ENCODE measurements around the gene CHRNB2.
A peak's percentile ranks its signal among the peaks of the same experiment; 100 is the strongest.

CHRNB2 gene

GRCh38 chr1:154552036-154552435 lies 15.5 kb upstream of the CHRNB2 start:
- DNase-seq (ENCODE audit: low read depth) = no peak

GRCh38 chr1:154553056-154554030 lies 14.2 kb upstream of the CHRNB2 start:
- no peak for DNase-seq (ENCODE audit: low read depth)

- DNase-seq (ENCODE audit: low read depth) = no peak
Measured at GRCh38 chr1:154556422-154556821, 11.2 kb upstream of the CHRNB2 start.

GRCh38 chr1:154557248-154557938 lies 10.2 kb upstream of the CHRNB2 start:
- no peak for DNase-seq (ENCODE audit: low read depth)

GRCh38 chr1:154557939-154558719 lies 9.4 kb upstream of the CHRNB2 start, which contains the start of gene UBE2Q1:
Gene UBE2Q1, minus strand, starts transcription at chr1:154558662. Its CDS starts 109 bp downstream, at chr1:154558553.
- DNase-seq (ENCODE audit: low read depth) = no peak

- peak; percentile 92 for DNase-seq (ENCODE audit: low read depth)
Measured at GRCh38 chr1:154558720-154559465, 8.7 kb upstream of the CHRNB2 start.

- DNase-seq (ENCODE audit: low read depth) = peak; percentile 75
Measured at GRCh38 chr1:154559466-154560044, 8.0 kb upstream of the CHRNB2 start.

- DNase-seq (ENCODE audit: low read depth) = no peak
Measured at GRCh38 chr1:154565876-154566275, 1.7 kb upstream of the CHRNB2 start.

- no peak for DNase-seq (ENCODE audit: low read depth)
Measured at GRCh38 chr1:154568157-154568815, 708 bp downstream of the CHRNB2 start.

GRCh38 chr1:154571244-154571963 lies 3.8 kb downstream of the CHRNB2 start:
- no peak for DNase-seq (ENCODE audit: low read depth)

- no peak for DNase-seq (ENCODE audit: low read depth)
Measured at GRCh38 chr1:154571964-154572288, 4.3 kb downstream of the CHRNB2 start.

GRCh38 chr1:154572468-154573167 lies 5.0 kb downstream of the CHRNB2 start:
- DNase-seq (ENCODE audit: low read depth) = no peak

- no peak for DNase-seq (ENCODE audit: low read depth)
Measured at GRCh38 chr1:154573168-154573510, 5.6 kb downstream of the CHRNB2 start.

- no peak for DNase-seq (ENCODE audit: low read depth)
Measured at GRCh38 chr1:154574716-154575115, 7.1 kb downstream of the CHRNB2 start.

- DNase-seq (ENCODE audit: low read depth) = no peak
Measured at GRCh38 chr1:154575147-154575927, 7.8 kb downstream of the CHRNB2 start.

GRCh38 chr1:154575951-154576566 lies 8.5 kb downstream of the CHRNB2 start:
- no peak for DNase-seq (ENCODE audit: low read depth)

GRCh38 chr1:154577346-154578057 lies 9.9 kb downstream of the CHRNB2 start:
- DNase-seq (ENCODE audit: low read depth) = no peak

GRCh38 chr1:154578058-154578418 lies 10.5 kb downstream of the CHRNB2 start:
- DNase-seq (ENCODE audit: low read depth) = no peak

Measured in HS-27A (cell line).